GM19463 (cell line): Measurements from ENCODE around the gene ADAMTSL1.

Experiments used
- ATAC-seq: cut with Tn5 transposase; IDR thresholded peaks from one replicate; pipeline ENCODE4 v1.9.1; 2021; ENCODE audit warnings: mild to moderate bottlenecking, moderate library complexity; ENCODE audit not compliant: unreplicated experiment

ADAMTSL1 gene

DNA sequence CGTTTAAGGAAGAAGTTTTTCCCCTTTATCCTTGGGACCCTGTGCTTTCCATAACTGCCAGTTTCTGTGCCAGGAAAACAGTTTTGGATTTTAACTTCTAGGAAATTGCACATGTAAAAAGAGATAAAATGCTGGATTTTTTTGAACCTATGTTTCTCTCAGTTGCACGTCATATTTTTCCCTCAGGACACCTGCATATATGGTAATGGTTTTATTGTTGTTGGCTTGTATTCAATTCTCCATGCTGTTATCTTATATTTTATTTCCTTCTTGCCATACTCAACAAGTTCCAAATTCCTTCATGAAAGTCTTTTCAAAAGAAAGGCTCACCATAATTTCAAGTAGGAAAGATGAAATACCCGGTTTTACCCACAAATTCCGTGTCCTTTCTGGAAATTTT is 7.9 kb upstream of the ADAMTSL1 start:
- no peak for ATAC-seq

- ATAC-seq: no peak
These were observed 6.3 kb upstream of the ADAMTSL1 start for GRCh38 chr9:18467696-18468095.

GRCh38 chr9:18472435-18472834 is 1.5 kb upstream of the ADAMTSL1 start:
- no peak for ATAC-seq

GRCh38 chr9:18472841-18473251 is 1.1 kb upstream of the ADAMTSL1 start:
- ATAC-seq: no peak

- no peak for ATAC-seq
These were observed 830 bp downstream of the ADAMTSL1 start for GRCh38 chr9:18474783-18475182.

- no peak for ATAC-seq
These were observed 3.2 kb downstream of the ADAMTSL1 start for GRCh38 chr9:18477121-18477660.

GRCh38 chr9:18477719-18478118 is 3.8 kb downstream of the ADAMTSL1 start:
- ATAC-seq: no peak

- ATAC-seq: no peak
These were observed 4.8 kb downstream of the ADAMTSL1 start for GRCh38 chr9:18478501-18479361.

GRCh38 chr9:18479405-18479804 is 5.5 kb downstream of the ADAMTSL1 start:
- no peak for ATAC-seq

- ATAC-seq: no peak
These were observed 6.7 kb downstream of the ADAMTSL1 start for GRCh38 chr9:18480662-18481093.

- ATAC-seq: no peak
These were observed 8.4 kb downstream of the ADAMTSL1 start for GRCh38 chr9:18482371-18482770.

DNA sequence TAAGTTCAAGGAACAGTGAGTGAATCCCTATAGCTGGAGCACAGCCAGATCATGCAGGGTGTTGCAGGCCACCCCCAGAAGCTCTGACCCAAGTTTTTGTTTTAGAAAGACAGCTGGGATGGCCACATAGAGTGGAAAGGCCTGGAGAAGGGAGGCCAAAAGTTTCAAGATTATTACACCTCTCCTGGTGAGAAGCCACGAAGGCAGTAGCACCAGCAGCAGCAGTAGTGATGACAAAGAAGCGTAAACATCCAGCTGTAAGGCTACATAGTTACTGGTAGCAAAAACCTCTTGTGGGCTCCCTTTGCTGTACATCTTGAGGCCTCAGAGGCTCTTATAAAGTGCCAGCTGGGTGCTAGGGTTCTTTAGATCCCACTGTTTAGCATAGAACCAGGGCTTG is 11.8 kb downstream of the ADAMTSL1 start:
- ATAC-seq: no peak

GRCh38 chr9:18487611-18488010 is 13.7 kb downstream of the ADAMTSL1 start:
- ATAC-seq: no peak

DNA sequence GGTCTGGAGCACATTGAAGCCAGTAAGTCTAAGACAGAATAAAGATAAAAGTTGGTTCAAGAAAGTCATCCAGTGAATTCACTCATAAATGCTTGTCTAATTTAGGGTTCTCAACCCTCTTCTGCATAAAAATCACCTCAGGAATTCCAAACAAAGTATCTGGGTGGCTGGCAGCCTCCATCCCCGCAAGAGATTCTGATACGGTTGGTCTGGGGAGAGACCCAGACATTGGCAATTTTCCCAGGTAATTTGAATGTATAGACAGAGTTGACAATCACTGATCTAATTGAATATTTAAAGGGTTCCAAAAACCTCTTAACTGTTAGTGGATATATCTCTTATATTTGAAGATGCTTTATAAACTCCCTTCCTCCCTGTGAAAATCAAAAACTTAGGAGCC is 14.9 kb downstream of the ADAMTSL1 start:
- no peak for ATAC-seq

DNA sequence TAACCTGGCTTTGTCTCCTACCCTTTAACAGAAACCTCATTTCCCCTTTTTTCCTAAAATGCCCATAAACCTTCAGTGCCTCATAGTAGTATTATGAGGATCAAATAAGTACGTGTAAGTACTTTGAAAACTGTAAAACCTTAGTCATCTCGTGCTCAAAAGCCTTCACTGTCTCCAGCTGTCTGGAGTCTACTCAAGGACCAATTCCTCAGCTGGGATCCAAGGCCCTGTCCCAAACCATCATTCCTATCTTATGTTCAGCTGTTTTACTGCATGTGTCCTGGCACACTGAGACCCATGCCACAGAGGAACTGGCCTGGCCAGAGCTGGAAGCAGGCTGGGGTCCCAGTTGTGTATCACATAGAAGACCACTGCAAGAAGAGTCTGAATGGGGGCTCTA is 15.9 kb downstream of the ADAMTSL1 start:
- ATAC-seq: no peak

DNA sequence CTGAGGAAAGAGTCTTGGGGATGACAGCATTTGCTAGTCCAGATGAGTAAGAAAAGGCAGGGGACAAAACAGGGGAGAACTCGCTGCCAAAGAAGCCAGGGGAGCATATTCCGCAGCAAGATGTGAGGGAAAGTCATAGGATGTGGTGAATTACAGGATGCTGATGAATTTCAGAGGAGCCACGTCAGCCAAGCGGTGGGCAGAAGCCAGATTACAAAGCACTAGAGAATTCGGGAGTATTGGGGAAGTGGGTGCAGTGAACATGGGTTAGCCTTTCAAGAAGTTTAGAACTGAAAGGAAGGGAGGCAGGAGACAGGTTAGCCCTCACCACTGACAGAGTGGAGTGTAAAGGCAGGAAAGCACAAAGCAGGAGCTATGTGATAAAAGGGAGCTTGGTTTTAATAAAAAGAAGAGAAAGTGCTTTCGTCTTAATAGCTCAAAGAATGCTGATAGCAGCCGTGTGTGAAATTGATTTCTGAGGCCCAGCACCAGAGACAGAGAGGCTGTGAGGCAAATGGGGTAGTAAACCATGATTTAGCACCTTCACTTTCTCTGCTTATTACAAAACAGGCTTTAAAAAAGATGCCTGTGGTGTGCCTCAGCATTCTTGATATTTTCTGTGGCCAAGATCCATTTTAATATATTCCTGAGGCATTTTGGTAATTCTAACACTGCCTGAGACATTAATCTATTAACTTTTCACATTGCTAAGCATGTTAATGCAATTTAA is 16.9 kb downstream of the ADAMTSL1 start:
- no peak for ATAC-seq

DNA sequence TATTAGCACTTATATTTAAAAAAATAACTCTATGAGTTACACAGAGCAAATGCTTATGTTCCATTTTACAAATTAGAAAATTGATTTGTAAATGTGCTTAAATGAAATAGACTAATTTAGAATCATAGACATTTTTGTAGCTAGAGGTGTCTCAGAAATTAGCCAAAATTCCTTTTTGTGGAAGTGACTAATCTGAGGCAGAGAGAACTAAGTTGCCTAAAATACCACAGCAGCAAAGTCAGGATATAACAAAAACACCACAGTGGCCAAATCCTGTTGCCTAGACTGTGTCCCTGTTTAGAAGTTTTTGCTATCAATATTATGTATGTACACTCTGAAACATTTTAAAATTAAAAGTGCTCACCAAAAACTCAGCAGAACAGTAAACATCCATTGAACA is 18.7 kb downstream of the ADAMTSL1 start:
- ATAC-seq: no peak

GRCh38 chr9:18493451-18493993 is 19.6 kb downstream of the ADAMTSL1 start:
- ATAC-seq: no peak

DNA sequence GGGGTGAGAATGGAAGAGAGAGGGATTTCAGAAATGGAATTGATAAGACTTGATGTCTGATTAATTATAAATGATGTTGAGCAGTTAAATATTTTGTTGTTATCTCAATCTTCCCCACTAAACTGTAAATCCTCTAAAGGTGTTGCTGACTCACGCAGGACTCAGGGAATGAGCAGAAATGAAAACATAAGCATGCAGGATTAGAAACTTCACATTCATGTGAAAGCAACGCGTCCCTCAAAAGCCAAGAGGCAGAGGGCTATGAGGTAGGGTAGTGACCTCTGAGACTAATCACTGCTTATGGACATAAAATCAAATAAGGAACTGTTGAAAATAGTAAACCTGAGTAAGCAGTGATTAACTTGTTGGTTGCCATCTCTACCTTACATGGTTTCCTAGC is 21.1 kb downstream of the ADAMTSL1 start:
- ATAC-seq: no peak

DNA sequence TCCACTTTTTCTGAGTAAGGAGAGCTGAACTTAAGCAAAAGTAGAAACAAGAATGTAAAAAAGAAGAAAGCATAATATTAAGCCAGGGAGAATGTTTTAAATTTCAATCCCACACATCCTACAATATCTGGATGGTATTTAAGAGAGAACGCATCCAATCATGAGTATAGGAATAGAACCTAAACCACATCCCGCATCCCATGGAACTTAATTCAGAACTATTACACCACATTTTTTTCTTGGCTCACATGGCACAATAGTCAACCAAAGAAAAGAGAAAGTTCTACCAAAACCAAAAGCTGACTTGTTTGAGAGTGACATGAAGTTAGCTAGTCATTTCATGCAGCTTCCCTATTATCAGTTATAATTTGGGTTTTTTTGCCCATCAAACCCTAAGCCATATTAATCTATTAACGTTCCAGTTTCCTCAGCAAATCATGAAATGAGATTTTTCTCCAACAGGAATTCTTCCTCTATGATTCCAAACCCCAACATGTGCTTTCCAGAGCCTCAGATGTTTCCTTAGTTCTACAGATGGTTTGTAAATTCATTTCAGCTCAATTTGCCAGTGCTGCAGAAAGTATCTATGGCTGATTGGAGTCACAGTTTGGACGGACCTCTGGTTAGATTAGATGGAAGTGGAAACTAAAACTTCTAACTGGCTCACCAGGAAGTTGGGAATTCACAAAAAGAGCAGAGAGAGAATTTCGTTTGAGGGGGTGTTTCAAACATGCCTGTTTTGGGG is 22.5 kb downstream of the ADAMTSL1 start:
- ATAC-seq: no peak

DNA sequence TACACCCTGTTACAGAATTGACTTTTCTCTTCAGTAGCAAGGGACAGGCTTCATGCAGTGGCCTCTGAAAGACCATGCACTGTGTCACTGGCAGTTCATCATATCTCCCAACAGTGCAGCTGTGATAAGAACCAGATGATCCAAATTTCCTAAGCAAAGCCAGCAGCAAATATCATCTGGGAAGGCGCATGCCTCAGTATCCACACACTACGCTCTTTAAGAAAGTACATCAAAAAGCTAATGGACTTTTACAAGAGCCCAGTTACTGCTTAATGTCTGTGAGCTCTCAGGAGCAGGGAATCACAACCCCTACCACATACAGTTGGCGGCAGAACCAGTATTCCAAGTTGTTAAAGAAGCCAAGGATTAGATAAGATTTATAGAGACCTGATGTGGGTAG is 25.1 kb downstream of the ADAMTSL1 start:
- no peak for ATAC-seq
